Measurements from ENCODE around the gene TTC22.

DNA sequence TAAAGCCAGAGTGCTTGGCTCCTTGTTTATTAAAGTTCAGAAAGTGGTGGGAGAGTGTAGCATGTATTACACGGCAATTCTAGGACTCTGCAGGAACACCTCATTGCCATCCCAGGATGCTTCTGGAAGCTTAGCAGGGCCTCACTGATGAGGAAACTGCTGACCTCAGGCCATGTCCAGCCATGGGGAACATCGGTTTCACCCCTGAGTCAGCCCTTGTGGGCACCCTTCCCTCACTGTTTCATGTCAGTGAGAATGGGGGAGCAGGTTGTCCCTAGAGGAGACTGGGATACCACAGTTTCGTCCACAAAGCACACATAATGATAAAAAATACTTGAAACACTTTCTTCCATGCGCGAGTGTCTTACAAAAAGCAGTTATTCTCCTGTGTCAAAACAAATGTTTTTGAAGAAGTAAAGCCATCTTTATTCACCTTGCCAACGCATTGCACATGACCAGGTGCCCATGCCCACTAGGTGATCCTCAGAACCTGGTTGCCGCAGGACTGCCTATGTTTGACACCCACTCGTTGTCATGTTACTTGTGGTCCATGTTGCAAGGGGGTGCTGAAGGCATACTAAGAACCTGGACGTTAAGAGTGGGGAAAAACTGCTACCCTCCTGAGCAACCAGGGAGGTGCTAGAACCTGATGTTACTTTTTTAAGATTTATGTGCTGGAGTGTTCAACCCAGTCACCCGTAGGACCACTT is 41.2 kb upstream of the TTC22 start:
- no peak for TF ChIP-seq ESRRG (CRISPR knock-in tag; IDR thresholded peaks at IDR 0.05)
- no peak for TF ChIP-seq ZNF8 (CRISPR knock-in tag; IDR thresholded peaks at IDR 0.05)
- TF ChIP-seq ZFP3 (CRISPR knock-in tag; IDR thresholded peaks at IDR 0.05), result no peak
- no peak for TF ChIP-seq TCF4 (CRISPR knock-in tag; IDR thresholded peaks at IDR 0.05; ENCODE audit: borderline replicate concordance)
- no peak for TF ChIP-seq RARB (CRISPR knock-in tag; IDR thresholded peaks at IDR 0.05)
- no peak for TF ChIP-seq PATZ1 (CRISPR knock-in tag; IDR thresholded peaks at IDR 0.05; ENCODE audit: borderline replicate concordance)
- TF ChIP-seq ZNF565 (CRISPR knock-in tag; conservative IDR thresholded peaks at IDR 0.05; ENCODE audit: low read depth), result no peak
- TF ChIP-seq CREB5 (CRISPR knock-in tag; IDR thresholded peaks at IDR 0.05; ENCODE audit: low read depth), result no peak
- no peak for TF ChIP-seq ZC3H10 (CRISPR knock-in tag; IDR thresholded peaks at IDR 0.05)
- TF ChIP-seq CSDC2 (CRISPR knock-in tag; IDR thresholded peaks at IDR 0.05), result no peak
- TF ChIP-seq ISL1 (CRISPR knock-in tag; IDR thresholded peaks at IDR 0.05), result no peak
